Measurements from ENCODE around the gene ARPC1B. TPM values are rescaled to one million over a fixed set of nuclear protein-coding genes. Genes with fewer than 3 reads are reported as not detected.

ARPC1B gene
- total and polyA plus RNA-seq, 9 of the 15 experiments (the other 6 are each of a cell fraction or from before 2014, with no cell fraction given), result 6.7 to 357 (median 211) TPM

DNA sequence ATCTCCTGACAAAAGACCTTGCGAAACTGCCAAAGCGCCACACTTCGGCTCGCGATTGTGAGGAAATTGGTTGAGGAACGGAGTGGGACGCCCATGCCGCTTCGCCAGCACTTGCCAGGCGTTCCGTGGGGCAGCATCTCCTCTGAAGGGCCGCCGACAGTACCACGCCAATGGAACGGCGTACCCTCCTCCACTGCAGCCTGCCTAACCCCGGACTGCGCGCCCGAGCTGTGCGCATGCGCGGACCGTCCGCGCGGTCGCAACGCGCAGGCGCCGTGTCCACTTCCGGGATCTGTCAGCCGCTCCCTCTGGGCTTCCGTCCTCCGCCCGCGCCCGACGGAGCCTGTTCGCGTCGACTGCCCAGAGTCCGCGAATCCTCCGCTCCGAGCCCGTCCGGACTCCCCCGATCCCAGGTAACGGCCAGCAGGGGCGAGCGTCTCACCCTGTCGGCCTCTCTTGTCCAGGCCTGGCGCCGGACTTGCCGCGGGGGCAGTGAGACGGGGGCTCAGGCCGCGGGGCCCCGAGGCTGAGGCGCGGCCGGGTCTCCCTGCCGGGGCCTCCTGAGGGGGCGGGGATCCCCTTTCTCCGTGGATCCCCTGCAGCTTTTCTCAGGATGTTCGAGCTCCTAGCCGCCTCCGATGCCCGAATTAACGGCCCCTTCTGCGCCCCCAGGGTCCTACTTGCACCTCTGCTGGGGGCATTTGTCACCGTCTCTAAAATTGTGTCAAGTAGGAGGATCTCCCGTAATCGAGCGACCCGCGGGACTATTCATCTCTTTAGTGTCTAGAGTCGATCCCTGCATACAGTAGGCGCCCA, 48.7 kb upstream of the ARPC1B start, which contains the start of gene ARPC1A (continued):
- TF ChIP-seq TEAD2 (tag; IDR thresholded peaks at IDR 0.05) (no peak), ZNF696 (CRISPR knock-in tag; conservative IDR thresholded peaks at IDR 0.05) (no peak), KLF16 (IDR thresholded peaks at IDR 0.05) (peak; percentile 76), MYBL2 (IDR thresholded peaks at IDR 0.05; ENCODE audit: low read depth) (no peak), MYBL2 (CRISPR knock-in tag; IDR thresholded peaks at IDR 0.05; ENCODE audit: borderline replicate concordance) (no peak), MAFF (IDR thresholded peaks at IDR 0.05; ENCODE audit: low read length) (no peak), NR2C2 (CRISPR knock-in tag; IDR thresholded peaks at IDR 0.05) (peak; percentile 44; the same call in 1 of the 2 replicates), NR2C2 (tag; IDR thresholded peaks at IDR 0.05) (peak; percentile 38; the same call in 1 of the 2 replicates), NCOA4 (IDR thresholded peaks at IDR 0.05; ENCODE audit: partially characterized antibody) (no peak), ZNF347 (CRISPR knock-in tag; IDR thresholded peaks at IDR 0.05; ENCODE audit: low read depth) (no peak), TAF1 (IDR thresholded peaks at IDR 0.05; ENCODE audit: control insufficient read depth, extremely low read depth, insufficient read depth, low read length, severe bottlenecking) (peak; percentile 95), NELFE (IDR thresholded peaks at IDR 0.05; ENCODE audit: insufficient read depth, insufficient read length) (no peak), RAD51 (IDR thresholded peaks at IDR 0.05; ENCODE audit: borderline replicate concordance, low read depth) (no peak), CSDE1 (IDR thresholded peaks at IDR 0.05) (no peak), HMG20B (CRISPR knock-in tag; IDR thresholded peaks at IDR 0.05) (no peak), ZNF507 (tag; conservative IDR thresholded peaks at IDR 0.05) (no peak), CHD2 (IDR thresholded peaks at IDR 0.05; ENCODE audit: low read depth, low read length) (0 out of 2 replicates have a peak, but pooled peaks have one; percentile 41), STAT5B (CRISPR knock-in tag; IDR thresholded peaks at IDR 0.05) (no peak), CBX2 (IDR thresholded peaks at IDR 0.05; ENCODE audit: insufficient read depth, low read length, poor library complexity, severe bottlenecking) (no peak), ZNF57 (CRISPR knock-in tag; IDR thresholded peaks at IDR 0.05) (no peak)
- TF ChIP-seq, protein P1, sequence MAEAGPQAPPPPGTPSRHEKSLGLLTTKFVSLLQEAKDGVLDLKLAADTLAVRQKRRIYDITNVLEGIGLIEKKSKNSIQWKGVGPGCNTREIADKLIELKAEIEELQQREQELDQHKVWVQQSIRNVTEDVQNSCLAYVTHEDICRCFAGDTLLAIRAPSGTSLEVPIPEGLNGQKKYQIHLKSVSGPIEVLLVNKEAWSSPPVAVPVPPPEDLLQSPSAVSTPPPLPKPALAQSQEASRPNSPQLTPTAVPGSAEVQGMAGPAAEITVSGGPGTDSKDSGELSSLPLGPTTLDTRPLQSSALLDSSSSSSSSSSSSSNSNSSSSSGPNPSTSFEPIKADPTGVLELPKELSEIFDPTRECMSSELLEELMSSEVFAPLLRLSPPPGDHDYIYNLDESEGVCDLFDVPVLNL (CRISPR knock-in tag; IDR thresholded peaks at IDR 0.05; ENCODE audit: low read depth), result peak; percentile 63; the same call in 1 of the 2 replicates
- TF ChIP-seq, protein P2, sequence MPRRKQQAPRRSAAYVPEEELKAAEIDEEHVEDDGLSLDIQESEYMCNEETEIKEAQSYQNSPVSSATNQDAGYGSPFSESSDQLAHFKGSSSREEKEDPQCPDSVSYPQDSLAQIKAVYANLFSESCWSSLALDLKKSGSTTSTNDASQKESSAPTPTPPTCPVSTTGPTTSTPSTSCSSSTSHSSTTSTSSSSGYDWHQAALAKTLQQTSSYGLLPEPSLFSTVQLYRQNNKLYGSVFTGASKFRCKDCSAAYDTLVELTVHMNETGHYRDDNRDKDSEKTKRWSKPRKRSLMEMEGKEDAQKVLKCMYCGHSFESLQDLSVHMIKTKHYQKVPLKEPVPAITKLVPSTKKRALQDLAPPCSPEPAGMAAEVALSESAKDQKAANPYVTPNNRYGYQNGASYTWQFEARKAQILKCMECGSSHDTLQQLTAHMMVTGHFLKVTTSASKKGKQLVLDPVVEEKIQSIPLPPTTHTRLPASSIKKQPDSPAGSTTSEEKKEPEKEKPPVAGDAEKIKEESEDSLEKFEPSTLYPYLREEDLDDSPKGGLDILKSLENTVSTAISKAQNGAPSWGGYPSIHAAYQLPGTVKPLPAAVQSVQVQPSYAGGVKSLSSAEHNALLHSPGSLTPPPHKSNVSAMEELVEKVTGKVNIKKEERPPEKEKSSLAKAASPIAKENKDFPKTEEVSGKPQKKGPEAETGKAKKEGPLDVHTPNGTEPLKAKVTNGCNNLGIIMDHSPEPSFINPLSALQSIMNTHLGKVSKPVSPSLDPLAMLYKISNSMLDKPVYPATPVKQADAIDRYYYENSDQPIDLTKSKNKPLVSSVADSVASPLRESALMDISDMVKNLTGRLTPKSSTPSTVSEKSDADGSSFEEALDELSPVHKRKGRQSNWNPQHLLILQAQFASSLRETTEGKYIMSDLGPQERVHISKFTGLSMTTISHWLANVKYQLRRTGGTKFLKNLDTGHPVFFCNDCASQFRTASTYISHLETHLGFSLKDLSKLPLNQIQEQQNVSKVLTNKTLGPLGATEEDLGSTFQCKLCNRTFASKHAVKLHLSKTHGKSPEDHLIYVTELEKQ (CRISPR knock-in tag; IDR thresholded peaks at IDR 0.05), result no peak
- TF ChIP-seq, protein P3, sequence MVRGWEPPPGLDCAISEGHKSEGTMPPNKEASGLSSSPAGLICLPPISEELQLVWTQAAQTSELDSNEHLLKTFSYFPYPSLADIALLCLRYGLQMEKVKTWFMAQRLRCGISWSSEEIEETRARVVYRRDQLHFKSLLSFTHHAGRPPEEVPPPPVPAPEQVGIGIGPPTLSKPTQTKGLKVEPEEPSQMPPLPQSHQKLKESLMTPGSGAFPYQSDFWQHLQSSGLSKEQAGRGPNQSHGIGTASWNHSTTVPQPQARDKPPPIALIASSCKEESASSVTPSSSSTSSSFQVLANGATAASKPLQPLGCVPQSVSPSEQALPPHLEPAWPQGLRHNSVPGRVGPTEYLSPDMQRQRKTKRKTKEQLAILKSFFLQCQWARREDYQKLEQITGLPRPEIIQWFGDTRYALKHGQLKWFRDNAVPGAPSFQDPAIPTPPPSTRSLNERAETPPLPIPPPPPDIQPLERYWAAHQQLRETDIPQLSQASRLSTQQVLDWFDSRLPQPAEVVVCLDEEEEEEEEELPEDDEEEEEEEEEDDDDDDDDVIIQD (CRISPR knock-in tag; IDR thresholded peaks at IDR 0.05), result no peak

Data from K562 (cell line).